Measurements from ENCODE around the gene TBCA. TPM values are rescaled to one million over a fixed set of nuclear protein-coding genes. Genes with fewer than 3 reads are reported as not detected.
"Not testable (repeated sequence)": the region's sequence is repeated elsewhere in the genome, so short reads cannot be mapped to it uniquely, and the experiment has no call there.

TBCA gene
- total RNA-seq, 1 donor from 2014 or later = 133 TPM

DNA sequence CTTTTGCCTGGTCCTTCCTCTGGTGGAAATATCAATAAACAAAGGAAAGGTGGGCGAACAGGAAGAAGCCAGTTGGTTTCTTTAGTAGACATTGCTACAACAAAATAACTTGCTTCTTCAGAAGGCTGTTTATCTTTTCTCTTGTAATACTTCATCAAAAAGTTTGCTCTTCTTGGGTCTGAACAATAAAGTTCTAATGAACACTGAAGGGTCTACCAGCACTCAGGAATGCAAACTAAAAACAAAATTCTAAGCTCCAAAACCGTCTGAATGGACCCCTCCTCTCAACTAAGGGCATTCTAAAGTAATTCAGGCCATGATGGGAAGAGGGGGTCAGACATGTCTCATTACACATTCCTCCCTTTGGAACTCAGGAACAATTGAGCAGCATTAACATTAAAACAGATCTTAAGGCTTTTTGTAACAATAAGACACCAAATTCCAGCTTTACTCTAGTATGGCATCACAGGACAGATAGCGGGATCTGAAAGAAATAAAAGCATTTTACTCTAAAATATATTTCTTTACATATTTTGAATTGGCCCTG lies 2.3 kb downstream of the TBCA start:
- DNase-seq (ENCODE audit: low spot score) = no peak

- DNase-seq (ENCODE audit: low spot score) = no peak
Observed at GRCh38 chr5:77772729-77773128, 3.4 kb downstream of the TBCA start.

DNA sequence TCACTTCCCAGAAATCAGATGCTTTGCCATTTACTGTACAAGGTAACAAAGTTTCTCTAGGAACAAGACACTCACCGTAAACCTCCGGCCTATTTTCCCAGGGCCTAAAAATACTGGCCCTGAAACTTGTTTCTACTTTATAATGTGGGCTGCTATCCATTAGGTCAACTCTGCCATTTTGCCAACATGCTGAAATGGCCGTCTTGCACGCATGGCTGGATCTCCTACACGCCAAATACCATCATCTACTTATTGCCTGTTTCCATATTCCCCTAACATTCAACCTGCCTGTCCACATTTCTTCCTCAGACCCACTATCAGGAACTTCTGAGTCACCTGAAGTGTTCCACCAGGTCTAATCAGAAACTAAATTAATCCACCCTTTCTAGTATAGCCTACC lies 4.7 kb downstream of the TBCA start:
- DNase-seq (ENCODE audit: low spot score) = no peak

DNA sequence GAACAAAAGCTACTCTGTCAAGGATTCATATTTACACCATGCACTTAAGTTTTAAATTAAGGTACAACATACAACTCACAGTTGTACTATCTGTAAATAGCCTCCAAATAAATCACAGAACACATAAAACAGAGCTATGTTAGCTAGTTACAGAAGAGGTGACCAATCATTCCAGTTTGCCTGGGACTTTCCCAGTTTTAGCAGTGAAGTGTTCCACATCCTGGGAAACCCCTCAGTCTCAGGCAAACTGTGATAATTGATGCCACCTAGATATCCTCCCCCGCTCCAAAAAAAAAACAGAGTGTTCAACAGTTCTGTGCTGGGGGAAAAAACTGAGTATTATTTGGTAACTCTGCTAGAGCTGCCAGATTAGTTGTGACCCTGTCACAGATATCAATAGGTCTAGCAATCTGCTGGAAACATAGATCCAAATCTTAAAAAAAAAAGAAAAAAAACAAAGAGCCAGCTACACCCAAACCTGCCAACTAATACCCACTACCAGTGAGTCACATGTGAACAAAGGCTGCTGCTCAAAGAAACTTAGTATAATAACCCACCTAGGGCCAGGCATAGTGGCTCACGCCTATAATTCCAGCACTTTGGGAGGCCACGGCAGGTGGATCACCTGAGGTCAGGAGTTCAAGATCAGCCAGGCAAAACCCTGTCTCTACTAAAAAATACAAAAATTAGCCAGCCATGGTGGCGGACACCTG lies 5.7 kb downstream of the TBCA start:
- no peak for DNase-seq (ENCODE audit: low spot score)

DNA sequence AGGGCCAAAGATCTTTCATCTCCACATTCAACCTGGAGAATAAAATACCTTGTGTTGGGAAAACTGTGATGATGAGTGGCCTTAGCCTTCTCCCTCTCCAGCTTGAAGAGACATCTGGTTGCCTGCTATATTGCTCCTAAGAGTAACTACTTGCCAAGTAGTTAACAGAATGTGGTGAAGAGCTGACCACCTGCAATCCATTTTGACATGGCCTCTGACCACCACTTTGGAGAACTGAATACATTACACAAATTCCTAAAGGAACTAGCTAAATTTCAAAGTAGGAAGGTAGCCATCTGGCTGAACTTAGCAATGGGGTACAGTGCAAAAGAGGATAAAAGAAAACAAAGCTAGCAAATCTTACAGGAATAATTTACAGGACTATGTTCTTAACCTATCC lies 7.2 kb downstream of the TBCA start:
- DNase-seq (ENCODE audit: low spot score) = no peak

GRCh38 chr5:77767301-77767700 lies 8.8 kb downstream of the TBCA start:
- no peak for DNase-seq (ENCODE audit: low spot score)

DNA sequence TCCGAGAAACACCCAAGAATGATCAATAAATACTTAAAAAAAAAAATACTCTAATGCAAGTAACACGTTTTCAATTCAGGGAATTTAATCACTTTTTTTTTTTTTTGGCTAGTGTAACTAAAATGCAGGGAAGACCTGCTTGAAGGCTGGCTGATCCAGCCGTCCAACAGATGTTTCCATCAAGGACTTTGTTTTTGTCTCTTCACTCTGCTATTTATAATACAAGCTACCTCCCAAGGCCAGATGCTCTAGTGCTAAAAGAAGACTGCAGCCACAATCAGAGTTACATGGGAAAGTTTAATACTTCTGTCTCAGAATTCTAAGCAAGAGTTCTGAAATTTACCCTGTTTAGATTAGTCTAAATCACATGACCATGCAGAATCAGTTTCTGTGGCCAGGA lies 14.5 kb downstream of the TBCA start:
- DNase-seq (ENCODE audit: low spot score) = no peak

GRCh38 chr5:77758141-77758938 lies 17.8 kb downstream of the TBCA start:
- peak; percentile 52 for DNase-seq (ENCODE audit: low spot score)

- no peak for DNase-seq (ENCODE audit: low spot score)
Observed at GRCh38 chr5:77751328-77752023, 24.7 kb downstream of the TBCA start.

DNA sequence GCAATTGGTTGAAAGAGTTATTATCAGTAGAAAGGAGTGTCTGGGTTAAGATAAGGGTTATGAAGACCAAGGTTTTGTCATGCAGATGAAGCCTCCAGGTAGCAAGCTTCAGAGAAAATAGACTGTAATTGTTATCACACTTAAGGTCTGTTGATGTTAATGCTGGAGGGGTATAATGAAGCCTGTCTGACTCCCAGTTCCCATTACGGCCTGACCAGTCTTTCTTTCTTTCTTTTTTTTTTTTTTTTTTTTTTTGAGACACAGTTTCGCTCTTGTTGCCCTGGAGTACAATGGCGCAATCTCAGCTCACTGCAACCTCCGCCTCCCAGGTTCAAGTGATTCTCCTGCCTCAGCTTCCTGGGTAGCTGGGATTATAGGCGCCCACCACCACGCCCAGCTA lies 25.2 kb downstream of the TBCA start:
- not testable (repeated sequence) for DNase-seq (ENCODE audit: low spot score)

DNA sequence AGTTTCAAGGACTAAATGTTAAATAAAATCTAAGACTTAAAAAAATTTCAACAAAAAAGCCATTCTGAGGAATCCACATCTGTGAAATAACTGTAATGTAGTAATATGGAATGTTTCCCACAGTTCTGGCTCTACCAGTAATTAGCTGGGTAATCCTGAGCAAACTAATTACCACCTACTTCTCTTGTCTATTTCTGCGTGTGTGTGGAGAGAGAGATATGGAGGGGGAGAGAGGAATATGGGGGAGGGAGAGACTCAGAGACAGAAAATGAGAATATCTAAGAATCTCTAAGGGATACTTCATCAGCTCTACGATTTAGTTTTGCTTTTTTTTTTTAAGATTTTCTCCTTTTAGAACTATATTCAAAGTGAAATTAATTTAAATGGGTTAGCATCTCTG lies 28.0 kb downstream of the TBCA start:
- DNase-seq (ENCODE audit: low spot score) = no peak

GRCh38 chr5:77744116-77744515 lies 32.0 kb downstream of the TBCA start:
- DNase-seq (ENCODE audit: low spot score) = no peak

DNA sequence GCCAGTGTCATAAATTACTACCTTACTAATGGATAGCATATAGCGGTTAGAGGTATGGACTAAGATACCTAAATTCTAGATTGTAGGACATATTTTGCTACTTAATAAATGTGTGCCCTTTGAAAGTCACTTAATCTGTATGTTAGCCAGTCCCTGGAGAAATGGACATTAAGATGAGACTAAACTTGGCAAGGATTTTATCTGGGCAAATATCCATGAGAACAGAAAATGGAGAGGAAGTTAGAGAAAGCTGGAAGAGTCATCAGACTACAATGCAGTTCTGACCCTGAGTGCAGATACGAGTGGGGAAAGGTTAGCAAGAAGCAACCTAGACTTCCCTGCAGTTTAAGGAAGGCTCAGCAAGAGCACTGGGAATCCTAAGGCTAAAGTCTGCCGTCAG lies 33.0 kb downstream of the TBCA start:
- no peak for DNase-seq (ENCODE audit: low spot score)

- no peak for DNase-seq (ENCODE audit: low spot score)
Observed at GRCh38 chr5:77741608-77742007, 34.5 kb downstream of the TBCA start.

DNA sequence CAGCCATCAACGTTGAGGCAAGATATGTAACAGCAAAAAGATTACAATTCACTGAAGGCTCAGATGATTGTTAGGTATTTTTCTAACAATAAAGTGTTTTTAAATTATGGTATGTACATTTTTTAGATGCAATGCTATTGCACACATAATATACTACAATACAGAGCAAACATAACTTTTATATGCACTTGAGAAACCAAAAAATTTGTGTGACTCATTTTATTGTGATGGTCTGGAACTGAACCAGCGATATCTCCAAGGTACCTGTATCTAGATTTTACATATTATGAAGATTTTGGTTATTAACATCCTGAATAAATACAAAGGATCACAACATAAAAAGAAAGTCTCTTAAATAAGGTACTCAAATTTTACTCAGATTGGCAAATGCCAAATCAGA lies 41.3 kb downstream of the TBCA start:
- DNase-seq (ENCODE audit: low spot score) = no peak

GRCh38 chr5:77733130-77733529 lies 43.0 kb downstream of the TBCA start:
- DNase-seq (ENCODE audit: low spot score) = no peak

- no peak for DNase-seq (ENCODE audit: low spot score)
Observed at GRCh38 chr5:77727190-77727589, 48.9 kb downstream of the TBCA start.

- no peak for DNase-seq (ENCODE audit: low spot score)
Observed at GRCh38 chr5:77725616-77726015, 50.5 kb downstream of the TBCA start.

- DNase-seq (ENCODE audit: low spot score) = no peak
Observed at GRCh38 chr5:77724934-77725333, 51.2 kb downstream of the TBCA start.

DNA sequence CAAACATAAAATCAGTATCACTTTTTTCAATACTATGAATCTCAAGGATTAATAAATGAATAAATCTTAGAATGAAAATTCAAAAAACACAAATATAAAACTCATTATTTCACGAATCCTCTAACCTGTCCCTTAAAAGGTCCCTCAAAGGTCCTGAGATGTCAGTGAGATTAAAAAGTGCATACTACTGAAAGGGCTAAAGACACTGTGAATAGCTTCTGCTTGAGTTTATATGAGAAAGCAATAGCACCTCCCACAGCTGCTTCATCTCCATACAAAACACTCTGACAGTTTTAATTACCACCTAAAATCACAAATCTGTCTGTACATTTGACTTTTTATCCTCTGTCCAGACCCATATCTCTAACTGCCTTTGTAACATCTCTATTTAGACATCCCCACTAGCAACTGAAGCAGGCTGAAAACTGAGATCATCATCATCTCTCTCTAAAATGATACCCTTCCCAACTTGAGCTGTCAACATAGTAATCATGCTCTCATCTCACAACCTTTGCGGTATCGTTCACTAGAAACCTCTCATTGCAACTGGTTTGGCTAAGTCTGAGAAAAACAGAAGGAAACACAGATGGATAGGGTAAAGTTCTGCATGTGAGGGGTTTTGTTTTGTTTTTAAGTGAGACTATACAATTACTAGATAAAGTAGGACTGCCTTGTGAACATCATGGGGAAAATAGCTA lies 56.3 kb downstream of the TBCA start:
- DNase-seq (ENCODE audit: low spot score) = no peak

DNA sequence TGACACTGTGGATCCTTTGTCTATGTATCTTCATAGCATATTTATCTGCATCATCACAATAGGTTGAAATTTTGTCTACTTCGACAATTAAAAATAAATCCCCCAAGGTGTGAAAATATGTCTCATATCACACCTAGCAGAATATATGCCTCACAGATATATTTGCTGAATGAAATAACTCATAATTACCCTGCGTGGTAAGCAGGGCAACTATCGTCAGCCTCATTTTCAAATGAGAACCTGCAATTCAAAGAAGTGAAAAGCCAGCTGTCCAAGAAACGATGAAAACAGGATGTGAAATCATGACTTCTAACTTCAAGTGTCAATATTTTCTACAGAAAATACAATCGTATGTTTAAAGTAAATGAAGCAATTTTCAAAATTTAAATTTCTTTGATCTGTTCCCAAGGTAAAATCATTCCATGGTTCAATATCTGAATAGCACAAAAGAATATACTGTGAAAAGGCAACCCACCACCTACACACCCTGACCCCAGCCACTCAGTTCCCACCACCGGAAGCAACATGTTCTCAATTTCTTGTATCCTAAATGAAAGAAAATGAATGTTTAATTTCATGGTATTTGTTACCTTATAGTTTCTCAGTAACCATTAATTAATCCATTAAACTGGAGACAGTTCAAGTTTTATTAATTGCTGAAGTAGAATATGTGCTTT lies 57.1 kb downstream of the TBCA start:
- no peak for DNase-seq (ENCODE audit: low spot score)
